Activated naive CD4-positive, alpha-beta T cell treated with Interleukin-2 at 50 U/mL for 16 hours (primary cell): ENCODE results near the gene SGCD.

Experiments
- DNase-seq: peaks from one replicate; pipeline ENCODE4 v3.0.0-alpha.2; 2020

SGCD gene

DNA sequence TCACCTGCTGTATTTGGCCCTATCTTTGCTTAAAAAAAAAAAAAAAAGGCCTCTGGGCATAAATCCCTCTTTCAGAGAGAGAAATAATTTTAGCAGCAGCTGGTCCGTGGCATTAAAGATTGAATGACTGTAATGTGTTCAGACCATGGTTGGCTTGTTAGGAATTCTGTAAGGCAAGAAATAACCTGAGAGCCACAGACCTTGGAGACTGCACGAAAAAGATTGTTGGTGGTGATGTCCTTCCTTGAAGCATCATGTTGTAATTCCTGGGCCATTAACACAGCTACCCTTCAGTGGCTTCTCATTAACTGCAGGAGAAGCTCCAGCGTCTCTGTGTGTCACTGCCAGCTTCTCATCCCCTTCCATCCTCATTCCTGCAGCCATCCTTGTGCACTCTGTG, 79.0 kb downstream of the SGCD start:
- no peak for DNase-seq

DNA sequence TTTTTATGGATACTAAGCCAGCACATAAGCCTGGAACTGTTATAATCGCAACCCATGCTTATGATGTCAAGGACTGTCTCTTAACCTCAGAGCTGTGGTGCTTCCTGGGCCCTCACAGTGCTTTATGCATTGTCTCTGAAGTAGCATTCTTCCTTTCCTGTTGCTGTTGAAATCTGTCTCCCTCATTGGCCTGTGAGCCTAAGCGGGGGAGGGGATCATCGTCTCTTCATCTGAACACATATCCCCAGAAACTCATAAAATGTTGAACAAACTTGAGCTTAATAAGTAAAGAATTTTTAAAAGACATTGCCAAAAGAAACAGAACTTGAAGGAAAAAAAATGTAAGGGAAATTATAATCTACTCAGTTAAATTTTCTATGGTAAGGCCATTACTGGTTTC, 80.3 kb downstream of the SGCD start:
- DNase-seq, result no peak

DNA sequence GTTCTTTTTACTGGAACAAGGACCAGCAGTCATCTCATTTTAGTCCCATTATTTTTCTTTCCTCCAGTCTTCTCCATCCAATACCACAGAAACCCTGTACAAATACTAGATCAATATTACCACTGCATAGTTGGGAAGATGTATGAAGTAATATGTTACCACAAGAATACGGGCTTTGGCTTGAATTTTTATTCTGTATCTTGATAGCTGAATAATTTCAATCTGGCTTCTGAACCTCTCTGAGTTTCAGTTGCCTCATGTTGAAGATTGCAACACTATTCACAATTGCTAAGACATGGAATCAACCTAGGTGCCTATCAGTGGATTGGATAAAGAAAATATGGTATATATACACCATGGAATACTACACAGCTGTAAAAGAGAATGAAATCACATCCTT, 82.9 kb downstream of the SGCD start:
- DNase-seq, result no peak

DNA sequence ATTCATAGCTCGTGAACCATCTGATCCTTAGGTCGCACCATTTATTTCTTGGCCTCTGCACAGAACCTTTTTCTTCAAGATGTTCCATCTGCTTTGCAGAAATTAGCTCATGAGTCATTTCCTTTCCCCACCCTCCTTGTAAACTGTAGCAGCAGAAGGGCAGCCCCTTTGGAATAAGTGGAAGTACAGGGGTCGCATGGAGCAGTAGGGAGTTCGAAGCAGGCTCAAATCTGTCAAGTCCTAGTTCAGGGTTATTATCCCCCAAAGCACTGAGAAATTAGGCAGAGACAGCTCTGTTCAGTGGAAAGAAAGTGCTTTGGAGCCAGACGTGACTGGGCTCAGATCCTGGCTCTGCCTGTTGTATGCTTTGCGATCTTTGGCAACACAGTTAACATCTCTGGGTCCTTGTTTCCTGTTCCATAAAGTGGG, 84.2 kb downstream of the SGCD start:
- DNase-seq, result no peak

DNA sequence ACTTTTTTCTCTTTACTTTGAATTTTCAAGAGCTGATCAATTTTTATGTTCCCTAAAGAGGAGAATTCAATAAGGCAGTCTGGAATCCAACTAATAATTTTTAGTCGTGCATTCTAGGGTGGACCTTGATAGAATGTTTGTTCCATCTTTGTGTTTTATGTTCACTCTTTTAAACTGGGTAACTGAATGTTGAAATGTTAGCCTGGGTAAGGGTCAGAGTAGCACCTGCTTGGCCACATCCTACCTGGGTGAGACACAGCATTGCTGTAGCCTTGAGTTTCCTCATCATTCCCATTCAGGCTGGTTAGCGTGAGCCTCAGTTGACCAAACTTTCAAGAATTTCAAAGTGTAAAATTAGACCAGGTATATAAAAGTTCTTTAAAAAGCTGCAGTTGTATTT, 85.0 kb downstream of the SGCD start:
- DNase-seq, result no peak

DNA sequence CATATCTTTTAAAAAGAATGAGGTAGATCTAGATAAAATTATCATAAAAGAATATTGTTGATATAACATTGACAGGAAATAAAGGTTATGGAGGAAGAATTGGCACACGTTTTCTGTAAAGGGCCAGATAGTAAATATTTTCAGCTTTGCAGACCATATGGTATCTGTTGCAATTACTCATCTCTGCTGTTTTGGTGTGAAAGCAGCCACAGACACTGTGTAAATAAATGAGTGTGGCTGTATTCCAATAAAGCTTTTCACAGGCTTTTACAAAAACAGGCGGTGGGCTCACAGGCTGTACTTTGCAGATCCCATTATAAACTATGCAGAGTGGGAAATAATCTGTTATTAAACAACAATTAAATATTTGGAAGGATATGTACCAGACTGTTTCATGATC, 87.4 kb downstream of the SGCD start:
- DNase-seq, result no peak

DNA sequence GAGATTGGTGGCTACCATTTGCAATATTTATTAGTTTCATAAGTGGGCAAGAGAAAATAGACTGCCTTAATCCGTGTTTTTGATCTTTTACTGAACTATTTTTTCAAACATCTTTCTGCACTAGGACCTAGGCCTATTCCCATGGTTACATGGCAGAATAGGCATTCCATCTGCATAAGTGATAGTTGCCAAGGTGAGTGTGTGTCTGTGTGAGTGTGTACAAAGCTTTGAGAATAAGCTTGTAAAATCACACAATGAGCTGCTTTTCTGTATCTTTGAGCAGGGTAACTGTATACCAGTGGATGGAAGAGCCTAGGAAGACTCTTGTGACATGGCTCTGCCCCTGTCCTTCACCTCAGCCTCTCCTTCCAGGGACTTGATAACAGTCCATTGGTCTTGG, 92.7 kb downstream of the SGCD start:
- no peak for DNase-seq

DNA sequence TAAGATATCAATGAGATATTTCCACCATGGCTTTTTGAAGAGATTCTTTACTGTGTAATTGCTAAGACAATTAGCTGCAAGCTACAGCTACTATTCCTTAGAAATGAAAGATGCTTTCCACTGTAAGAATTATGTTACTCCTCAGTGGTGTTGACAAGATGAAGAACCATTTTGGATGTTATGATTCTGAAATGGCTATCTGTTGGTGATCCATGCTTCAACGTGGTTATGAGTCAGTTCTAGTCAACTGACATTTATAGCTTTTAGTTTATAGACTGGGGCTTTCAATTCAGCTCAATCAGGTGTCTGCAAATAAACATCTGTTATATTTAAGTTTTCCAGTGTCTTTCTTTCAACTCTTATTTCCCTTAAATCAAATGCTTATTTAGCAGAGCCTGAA, 93.7 kb downstream of the SGCD start:
- no peak for DNase-seq

DNA sequence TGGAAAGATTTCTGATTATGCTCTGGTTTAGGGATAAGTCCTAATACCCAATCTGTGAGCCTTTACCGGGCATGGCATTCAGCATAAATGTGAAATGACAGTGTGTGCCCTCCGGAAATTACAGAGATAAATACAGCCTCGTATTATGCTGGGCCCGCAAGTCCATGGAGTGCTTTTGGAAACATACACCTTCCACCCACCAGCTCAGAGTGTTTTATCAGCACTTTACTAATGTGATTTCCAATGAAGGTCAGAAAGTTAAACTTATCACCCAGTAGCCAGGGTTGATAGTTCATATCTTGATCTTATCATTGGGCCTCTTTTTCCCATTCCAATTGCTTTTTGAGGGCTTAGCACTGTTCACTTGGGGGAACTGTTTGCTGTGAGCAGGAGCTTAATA, 94.8 kb downstream of the SGCD start:
- no peak for DNase-seq

DNA sequence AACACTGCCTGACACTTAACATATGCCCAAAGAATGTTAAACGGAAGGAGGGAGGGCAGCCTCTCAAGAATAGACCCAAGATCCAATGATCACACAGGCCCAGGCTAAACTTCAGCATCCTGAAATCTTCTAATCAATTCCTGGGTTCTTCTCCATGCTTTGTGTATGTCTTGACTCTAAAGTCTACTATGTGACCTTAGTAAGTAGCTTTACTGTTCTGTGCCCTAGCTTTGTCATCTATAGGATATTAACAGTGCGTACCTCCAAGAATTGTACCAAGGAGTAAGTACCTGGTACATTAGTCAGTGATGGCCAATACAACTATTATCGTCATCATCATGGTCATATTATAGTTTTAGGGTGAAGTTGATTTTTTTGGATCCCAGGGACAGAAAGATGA, 96.6 kb downstream of the SGCD start:
- DNase-seq, result no peak

DNA sequence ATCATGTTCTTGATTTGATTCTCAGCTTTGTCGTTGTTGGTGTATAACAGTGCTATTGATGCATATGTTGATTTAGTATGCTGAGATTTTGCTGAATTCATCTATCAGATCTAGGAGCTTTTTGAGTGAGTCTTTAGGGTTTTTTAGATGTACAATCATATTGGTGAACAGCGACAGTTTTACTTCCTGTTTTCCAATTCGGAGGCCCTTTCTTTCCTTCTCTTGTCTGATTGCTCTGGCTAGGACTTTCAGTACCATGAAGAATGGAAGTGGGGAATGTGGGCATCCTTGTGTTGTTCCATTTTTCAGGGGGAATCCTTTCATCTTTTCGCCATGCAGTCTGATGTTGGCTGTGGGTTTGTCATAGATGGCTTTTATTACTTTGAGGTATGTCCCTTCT, 100.4 kb downstream of the SGCD start:
- no peak for DNase-seq

DNA sequence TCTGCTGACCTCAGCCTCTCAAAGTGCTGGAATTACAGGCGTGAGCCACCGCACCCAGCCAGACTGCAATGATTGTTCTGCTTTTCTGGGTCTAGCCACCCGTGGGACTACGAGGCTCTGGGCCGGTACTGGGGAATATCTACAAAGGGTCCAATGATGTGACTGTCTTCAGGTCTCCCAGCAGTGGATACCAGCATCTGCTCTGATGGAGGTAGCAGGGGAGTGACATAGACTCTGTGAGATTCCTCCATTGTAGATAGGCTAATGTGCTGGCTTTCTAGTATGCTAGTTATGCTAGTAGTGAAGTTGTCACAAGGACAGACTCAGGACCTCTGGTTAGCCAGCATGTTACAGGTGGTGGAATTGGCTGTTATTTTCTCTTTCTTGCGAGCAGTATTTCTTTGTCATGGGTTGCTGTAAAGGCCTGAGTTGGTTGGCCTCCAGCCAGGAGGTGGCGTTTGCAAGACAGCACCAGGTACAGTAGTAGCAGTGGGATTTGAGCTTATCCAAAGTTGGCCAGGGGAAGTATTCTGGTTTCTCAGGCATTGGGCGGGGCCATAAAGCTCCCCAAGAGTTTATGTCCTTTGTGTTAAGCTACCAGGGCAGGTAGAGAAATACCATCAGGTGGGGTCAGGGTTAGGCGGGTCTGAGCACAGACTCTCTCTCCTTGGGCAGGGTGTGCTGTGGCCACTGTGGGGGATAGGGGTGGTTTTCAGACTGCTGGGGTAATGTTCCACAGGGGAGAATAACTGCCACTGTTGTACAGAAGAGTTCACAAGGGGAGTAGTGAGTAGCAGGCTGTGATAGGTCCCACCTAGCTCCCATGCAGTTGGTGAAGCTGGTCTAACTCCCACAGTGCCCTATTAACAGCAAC, 105.2 kb downstream of the SGCD start:
- DNase-seq, result no peak

DNA sequence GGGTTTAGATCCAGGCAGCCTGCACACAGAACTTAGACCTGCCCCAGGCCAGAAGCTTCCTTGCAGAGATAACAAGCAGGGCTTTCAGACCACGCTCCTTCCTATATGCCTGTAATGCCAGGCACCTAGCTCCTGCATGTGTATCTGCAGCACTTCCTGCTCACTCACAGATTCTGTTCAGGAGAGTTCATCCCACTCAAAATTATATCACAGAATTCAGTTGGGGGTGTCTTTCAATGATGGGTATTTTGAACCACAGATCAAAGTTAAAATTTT, 105.8 kb downstream of the SGCD start:
- no peak for DNase-seq

DNA sequence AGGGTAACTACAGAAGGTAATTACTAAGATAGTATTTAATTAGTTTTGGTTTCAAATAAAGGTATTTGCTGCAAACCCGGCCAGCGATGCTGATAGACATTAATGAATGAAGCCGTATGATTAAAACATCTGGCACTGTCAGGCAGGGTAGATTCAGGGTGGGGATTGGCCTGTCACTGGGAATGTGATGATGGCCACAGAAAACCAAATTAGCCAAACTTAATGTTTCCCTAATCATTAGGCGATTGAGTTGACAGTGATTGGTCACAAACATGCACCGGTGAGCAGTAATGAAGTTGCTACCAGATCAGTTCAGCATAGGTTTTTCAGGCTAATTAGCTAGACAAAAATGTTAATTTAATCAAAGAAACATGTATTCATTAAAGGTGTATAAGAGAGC, 107.5 kb downstream of the SGCD start:
- DNase-seq, result no peak

DNA sequence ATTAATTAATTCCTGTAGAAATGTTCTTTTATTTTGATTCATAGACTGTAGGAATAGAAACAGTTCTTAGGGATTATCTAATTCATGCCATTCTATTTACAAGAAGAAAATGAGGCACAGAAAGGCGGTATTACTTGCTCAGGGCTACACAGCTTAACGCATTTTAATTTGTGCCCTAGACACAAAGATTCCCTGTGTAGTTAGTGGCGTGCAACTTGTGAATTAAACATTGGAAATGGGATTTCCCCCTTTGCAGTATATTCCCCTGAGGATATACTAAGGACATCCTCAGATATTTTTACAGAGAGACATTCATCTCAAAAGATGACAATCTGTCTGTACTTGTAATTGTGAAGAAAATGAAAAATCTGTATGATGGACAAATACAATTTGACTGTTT, 108.1 kb downstream of the SGCD start:
- DNase-seq, result no peak

DNA sequence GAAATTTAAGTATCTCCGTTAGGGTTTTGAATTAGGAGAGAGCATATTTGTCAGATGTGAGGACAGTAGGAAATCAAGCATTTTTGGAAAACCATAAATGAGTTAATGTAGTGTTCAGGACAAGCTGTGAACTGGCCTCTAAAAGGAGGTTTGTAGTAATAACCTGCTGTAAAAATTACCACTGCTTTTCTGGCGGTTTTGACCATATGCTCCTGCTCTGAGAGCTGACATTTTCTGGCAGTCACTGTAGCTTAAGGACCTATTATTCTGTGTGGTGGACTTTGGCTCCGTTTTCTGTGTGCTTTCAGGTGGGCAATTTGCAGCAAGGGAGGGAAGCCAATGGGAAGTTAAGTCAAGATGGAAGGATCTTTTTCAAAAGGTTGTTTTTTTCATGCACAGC, 111.1 kb downstream of the SGCD start:
- DNase-seq, result no peak

DNA sequence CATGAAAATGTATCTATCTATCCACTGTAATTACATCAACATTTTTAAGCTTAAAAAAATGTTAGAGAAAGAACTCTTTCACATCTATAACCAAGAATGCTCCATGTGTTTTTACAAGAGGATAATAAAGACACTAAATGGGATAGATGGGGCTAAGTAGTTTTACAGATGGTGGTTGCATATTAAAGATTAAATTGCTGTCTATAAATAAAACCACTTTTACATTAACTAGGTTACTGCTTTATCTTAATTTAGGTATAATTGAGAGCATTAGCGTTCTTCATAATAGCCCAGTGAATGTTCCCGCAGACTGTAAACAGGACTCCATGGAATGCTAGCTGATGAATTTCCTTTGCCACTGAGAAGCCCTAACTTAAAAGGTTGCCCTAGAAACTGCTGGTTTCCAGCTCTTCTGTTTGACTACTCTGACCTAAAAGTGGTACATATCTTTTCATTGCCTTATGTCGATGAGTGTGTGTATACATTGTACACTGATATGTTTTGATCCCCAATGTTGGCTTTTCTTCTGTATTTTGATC, 117.9 kb downstream of the SGCD start:
- DNase-seq, result no peak

DNA sequence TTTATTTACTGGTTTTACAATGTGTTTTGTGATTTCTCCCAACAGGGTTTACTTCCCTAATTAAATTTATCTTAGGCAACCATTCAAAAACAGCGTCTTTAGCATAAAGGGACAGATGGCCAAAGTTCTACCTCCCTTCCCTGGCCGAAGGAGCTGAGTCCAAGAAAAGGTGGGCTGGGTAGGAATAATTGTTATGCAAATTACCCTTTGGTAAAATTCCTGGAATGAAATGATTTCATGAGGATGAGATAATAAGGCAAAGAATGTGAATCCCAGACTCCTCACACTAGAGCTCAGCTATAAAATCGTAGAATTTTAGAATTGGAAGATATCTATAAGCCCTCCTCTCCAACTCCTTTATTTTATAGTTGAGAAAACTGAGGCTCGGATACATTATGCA, 119.6 kb downstream of the SGCD start:
- DNase-seq, result no peak

DNA sequence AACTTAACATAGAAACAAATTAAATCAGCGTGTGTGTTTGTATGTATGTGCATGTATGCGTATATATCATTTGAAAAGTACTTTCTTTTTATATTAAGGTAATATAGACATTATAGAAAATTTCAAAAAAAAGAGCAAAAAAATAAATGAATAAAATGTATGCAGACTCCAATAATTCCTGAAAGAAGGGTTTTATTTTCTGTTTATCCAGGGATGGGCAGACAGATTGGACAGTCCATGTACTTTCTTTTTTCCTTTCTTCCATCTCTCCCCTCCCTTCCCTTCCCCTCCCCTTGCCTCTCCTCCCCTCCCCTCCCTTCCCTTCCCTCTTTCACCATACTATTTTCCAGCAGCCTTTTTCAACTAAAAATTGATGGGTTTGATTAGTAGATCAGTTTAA, 123.8 kb downstream of the SGCD start:
- DNase-seq, result no peak

DNA sequence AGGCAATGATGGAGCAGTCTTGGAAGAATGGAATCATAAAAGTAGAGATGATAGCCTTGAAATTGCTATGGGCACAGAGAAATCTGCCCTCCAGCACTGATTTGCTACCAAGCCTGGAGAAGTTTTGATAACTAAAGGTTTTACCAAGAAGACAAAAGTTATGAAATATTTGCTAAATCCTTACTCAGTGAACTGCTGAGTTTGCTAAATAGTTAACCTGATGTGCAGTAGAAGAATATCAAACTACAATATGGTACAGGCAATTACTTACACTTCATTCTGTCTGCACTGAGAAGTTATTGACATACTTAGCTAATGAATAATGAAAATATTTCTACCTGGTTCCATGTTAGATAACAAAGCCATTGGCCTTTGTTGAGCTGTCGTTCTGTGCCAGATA, 124.5 kb downstream of the SGCD start:
- DNase-seq, result no peak

DNA sequence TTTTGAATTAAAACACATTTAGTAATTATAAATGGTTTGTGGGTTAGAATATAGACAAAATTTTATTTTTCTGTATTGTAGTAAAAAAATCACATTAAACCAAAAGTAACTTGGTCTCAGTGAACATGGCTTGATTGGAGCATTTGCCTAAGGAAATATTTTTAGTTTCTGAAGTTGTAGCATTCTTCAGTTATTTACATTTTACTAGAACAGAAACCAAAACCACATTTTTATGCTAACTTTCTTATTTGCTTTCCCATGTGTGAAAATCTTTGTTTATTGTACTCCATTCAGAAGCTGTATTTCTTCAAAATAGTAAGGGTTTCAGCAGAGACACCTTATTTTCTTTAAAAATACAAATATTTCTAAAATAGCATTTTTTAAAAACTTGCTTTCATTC, 129.9 kb downstream of the SGCD start:
- no peak for DNase-seq

DNA sequence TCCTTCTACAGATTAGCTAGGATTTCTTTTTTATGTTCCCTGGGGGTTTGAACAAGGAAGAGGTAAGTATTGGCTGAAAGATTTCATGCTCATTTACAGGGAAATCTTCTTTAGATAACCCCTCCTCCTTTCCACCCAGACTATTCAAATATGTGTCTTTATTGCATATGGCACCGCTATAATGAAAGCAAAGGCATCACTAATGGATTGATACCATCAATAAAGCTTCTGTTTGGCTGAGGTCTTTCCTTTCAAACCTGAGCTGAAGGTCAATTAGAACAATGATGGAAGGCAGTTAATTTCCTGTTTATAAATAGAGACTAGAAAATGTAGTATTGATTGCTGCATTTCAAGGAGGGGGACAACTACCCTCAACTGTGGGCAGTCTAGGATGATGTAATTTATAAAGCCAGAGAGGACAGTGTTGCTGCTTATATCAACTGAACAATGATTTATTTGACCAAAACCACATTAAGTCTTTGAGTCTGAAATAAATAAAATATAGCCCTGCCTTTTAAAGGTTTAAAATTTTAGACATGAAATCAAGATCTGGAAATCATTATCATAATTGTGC, 132.9 kb downstream of the SGCD start:
- no peak for DNase-seq

DNA sequence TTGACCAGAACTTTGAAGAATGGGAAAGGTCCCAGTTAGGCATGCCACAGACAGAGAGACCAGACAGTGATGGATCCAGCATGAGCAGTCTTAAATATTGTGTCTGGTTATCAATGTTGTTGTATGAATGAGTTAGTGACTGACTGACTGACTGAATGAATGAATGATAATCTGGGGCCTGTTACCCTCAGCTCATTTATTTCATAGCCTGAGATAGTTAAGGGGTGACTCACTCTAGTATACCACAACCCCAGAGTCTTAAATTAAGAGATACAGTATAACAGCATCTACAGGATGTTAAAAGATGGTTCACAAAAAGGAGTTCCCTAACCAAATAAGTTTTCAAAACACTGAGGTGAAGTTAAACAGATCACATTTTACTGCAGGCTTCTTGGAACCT, 133.5 kb downstream of the SGCD start:
- no peak for DNase-seq

DNA sequence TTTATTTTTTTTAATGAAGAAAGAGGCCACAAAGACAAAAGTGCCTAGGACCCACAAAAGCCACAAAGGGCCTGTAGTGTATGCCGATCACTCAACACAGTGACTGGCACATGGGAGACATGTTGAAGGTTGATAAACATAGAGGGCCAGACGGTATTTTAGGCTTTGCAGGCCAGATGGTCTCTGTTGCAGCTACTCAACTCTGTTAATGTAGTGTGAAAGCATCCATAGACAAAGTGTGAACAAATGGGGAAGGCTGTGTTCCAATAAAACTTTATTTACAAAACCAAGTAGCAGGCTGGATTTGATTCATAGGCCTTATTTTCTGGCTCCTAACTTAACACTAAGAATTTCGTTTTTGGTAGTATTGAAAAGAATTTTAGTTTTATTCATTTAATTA, 139.9 kb downstream of the SGCD start:
- DNase-seq, result no peak

DNA sequence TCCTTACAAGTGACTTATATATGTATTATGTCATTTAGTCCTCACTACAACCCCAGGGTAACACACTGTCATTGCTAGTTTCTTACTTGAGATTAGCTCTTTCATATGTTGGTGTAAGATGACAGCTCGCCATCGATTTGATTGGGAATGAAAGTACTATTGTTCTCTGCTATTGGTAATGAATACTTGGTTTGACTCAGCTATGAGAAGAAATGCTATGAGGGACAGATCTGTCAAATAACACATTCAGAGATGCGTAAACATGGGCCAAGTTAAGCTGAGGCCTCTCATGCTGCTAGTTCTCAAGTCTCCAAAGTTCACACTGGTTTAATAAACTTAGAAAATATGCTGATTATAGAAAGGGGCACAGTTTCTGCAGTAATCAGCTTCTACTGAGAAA, 142.7 kb downstream of the SGCD start:
- no peak for DNase-seq
